ENCODE data around the gene MKLN1.
"Not testable (repeated sequence)": the region's sequence is repeated elsewhere in the genome, so short reads cannot be mapped to it uniquely, and the experiment has no call there.

The MKLN1 gene

GRCh38 chr7:131327626-131328376, at the start of gene MKLN1:
TSS of gene MKLN1 (plus strand) at chr7:131327876. CDS start at chr7:131327900, 24 bp downstream.
- DNase-seq (ENCODE audit: low spot score), result peak; percentile 98

DNA sequence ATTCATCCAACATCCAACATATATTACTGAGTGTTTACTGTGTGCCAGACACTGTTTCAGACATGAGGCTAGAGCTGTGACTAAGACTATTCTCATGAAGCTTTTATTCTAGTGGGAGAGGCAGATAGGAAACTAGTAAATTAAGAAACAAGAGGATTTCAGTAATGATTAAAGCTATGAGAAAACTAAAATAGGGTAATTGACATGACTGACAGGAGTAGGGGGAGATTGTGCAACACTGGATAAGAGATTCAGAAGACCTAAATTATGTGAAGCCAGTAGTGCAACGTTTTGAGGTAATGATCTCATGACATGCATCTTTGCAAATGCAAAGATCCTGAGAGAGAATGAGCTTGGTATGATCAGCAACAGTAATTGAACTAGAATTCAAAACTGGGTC, 48.6 kb upstream of the MKLN1 start:
- no peak for DNase-seq (ENCODE audit: low spot score)

- no peak for DNase-seq (ENCODE audit: low spot score)
These were observed 46.2 kb upstream of the MKLN1 start for GRCh38 chr7:131281266-131282048.

- DNase-seq (ENCODE audit: low spot score), result no peak
These were observed 42.8 kb upstream of the MKLN1 start for GRCh38 chr7:131284702-131285419.

DNA sequence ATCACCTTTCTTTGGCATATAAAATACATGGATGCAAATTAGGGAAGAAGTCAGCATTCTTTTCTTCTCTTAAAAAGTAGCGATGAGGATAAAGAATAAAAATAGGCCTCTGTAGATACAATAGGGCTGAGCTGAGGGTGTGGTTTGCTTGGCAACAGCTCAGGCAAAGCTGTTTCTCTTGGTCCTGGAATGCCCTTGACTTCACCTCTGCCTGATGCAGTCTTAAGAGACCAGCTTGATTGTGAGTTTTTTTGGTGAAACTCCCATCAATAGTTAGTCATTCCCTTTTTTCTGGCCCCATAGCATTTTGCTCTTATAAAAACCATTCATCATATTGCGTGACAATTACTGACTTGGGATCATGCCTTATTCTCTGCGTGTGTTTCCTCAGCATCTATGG, 42.1 kb upstream of the MKLN1 start:
- no peak for DNase-seq (ENCODE audit: low spot score)

DNA sequence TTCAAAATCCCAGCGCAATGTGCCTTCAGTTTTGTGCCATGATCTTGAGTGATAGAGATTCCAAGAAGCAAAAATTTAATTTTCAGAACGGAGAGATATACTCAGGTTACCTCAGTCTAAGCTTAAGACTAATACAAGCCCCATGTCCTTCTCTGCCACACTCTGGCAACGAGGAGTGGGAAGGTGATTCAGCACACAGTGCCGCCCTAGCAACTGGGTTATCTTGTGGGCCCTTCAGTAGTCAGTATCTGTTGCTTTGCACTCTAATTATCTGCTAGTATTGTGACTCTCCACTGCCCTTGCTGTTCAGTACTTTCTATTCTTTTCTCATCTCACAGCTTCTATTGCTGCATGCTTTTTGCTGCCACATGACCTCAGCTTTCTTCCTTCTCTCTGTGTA, 39.2 kb upstream of the MKLN1 start:
- no peak for DNase-seq (ENCODE audit: low spot score)

DNA sequence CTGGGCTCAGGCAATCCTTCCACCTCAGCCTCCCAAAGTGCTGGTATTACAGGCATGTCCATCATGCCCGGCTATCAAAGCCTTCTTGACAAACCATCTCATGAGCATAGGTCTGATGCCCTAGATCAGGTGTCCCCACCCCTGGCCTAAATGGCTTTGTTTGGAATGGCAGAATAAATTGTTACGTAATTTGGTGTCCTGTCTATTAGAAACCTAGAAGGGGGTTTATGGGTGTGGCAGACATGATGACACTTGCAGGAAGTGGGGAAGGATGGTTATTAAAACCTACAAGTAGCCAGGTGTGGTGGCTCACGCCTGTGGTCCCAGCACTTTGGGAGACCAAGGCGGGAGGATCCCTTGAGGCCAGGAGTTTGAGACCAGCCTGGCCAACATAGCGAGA, 38.6 kb upstream of the MKLN1 start:
- no peak for DNase-seq (ENCODE audit: low spot score)

GRCh38 chr7:131292141-131292905, 35.4 kb upstream of the MKLN1 start:
- no peak for DNase-seq (ENCODE audit: low spot score)

GRCh38 chr7:131293018-131293417, 34.7 kb upstream of the MKLN1 start:
- DNase-seq (ENCODE audit: low spot score), result no peak

- peak; percentile 58 for DNase-seq (ENCODE audit: low spot score)
These were observed 33.1 kb upstream of the MKLN1 start for GRCh38 chr7:131294553-131294952.

DNA sequence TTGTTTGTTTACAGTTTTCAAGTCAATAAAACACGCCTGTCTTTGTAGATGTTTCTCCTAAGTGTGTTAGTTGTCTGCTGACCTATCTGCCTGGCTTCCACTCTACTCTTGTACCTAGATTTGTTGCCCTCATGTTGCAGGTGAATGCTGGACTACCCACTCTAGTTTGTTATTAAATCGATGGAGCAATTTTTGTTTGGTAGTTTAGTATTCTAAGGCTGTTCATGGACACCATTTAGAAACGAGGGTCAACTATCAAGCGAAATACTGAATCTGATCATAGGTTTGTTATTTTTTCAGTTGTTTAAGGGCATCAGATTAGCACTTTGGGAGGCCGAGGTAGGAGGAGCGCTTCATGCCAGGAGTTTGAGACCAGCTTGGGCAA, 29.1 kb upstream of the MKLN1 start:
- no peak for DNase-seq (ENCODE audit: low spot score)

GRCh38 chr7:131299074-131299473, 28.6 kb upstream of the MKLN1 start:
- DNase-seq (ENCODE audit: low spot score), result no peak

- DNase-seq (ENCODE audit: low spot score), result no peak
These were observed 27.6 kb upstream of the MKLN1 start for GRCh38 chr7:131300078-131300477.

- DNase-seq (ENCODE audit: low spot score), result no peak
These were observed 26.9 kb upstream of the MKLN1 start for GRCh38 chr7:131300572-131301466.

- no peak for DNase-seq (ENCODE audit: low spot score)
These were observed 25.2 kb upstream of the MKLN1 start for GRCh38 chr7:131302446-131302845.

DNA sequence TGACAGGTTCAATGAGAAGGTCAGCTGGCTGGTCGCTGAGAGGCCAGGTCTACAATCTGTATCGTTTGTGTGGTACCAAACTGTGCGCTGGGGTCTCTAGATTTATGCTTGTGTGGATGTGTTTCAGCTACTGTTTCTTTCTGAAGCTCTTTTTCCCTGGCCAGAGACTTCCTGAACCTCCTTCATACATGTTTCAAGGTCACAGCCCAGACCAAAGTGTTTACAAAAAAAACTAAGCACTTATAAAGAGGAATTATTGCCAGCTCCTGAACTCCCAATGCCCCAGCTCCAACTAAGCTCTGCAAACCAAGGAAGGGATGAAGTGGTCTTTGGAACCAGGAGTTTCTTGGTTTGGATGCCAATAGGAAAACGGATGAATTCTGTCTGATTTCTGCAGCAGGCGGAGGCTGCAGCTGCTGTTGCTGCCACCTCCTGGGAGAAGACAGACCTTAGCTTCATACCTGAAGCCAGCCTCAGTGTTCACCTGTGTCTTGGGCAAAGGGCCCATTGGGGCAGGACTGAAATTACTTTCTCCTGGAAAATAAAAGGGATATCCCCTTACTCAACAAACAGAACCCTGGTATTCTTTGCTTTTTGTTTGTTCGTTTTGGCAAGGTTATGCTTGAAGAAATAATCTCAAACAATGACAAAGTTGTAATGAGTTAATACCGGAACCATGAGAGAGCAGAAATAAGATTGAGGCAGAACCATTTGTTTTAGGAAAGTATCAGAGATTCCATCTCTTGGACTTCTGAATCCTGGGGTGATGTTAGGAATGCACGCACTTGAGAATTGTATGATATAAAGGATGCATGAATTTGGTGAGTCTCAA, 24.6 kb upstream of the MKLN1 start:
- peak; percentile 52 for DNase-seq (ENCODE audit: low spot score)

GRCh38 chr7:131305152-131305551, 22.5 kb upstream of the MKLN1 start:
- DNase-seq (ENCODE audit: low spot score), result no peak

DNA sequence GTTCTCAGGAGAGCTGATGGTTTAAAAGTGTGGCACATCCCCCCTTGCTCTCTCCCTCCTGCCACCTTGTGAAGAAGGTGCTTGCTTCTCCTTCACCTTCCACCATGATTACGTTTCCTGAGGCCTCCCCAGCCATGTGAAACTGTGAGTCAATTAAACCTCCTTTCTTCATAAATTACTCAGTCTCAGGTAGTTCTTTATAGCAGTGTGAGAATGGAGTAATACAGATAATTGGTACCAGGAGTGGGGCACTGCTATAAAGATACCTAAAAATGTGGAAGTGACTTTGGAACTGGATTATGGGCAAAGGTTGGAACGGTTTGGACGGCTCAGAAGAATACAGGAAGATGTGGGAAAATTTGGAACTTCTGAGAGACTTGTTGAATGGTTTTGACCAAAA, 21.6 kb upstream of the MKLN1 start:
- not testable (repeated sequence) for DNase-seq (ENCODE audit: low spot score)

- DNase-seq (ENCODE audit: low spot score), result no peak
These were observed 20.9 kb upstream of the MKLN1 start for GRCh38 chr7:131306777-131307176.

- DNase-seq (ENCODE audit: low spot score), result no peak
These were observed 20.0 kb upstream of the MKLN1 start for GRCh38 chr7:131307627-131308026.

Data from D341Med (cell line).